ENCODE data around the gene TMEM150B. TPM values are rescaled to one million over a fixed set of nuclear protein-coding genes. Genes with fewer than 3 reads are reported as not detected.

The TMEM150B gene
- total and polyA plus RNA-seq, 9 of the 15 experiments (the other 6 are each of a cell fraction or from before 2014, with no cell fraction given) = 0.47 to 1.3 (median 0.74) TPM; not detected in 2

GRCh38 chr19:55339105-55339888 is 14.2 kb upstream of the TMEM150B start, which contains the start of gene KMT5C (continued):
- peak; percentile 77; the same call in 1 of the 2 replicates for TF ChIP-seq TFAP4 (CRISPR knock-in tag; IDR thresholded peaks at IDR 0.05; ENCODE audit: borderline replicate concordance)
- TF ChIP-seq HNRNPH1 (optimal IDR thresholded peaks at IDR 0.05; ENCODE audit: low read depth, low read length) = no peak
- TF ChIP-seq ILF3 (IDR thresholded peaks at IDR 0.05; ENCODE audit: borderline replicate concordance) = no peak
- 0 out of 2 replicates have a peak, but pooled peaks have one; percentile 26 for TF ChIP-seq CGGBP1 (CRISPR knock-in tag; IDR thresholded peaks at IDR 0.05)
- TF ChIP-seq GTF2B (IDR thresholded peaks at IDR 0.05; ENCODE audit: extremely low read depth, insufficient read length) = no peak
- TF ChIP-seq JUNB (CRISPR knock-in tag; conservative IDR thresholded peaks at IDR 0.05) = no peak
- TF ChIP-seq SMARCA4 (IDR thresholded peaks at IDR 0.05) = no peak
- no peak for TF ChIP-seq DACH1 (IDR thresholded peaks at IDR 0.05; ENCODE audit: partially characterized antibody)
- TF ChIP-seq LARP7 (IDR thresholded peaks at IDR 0.05) = no peak
- no peak for TF ChIP-seq NR1H2 (CRISPR knock-in tag; IDR thresholded peaks at IDR 0.05)
- TF ChIP-seq ZC3H8 (IDR thresholded peaks at IDR 0.05) = no peak
- TF ChIP-seq ZBED1 (IDR thresholded peaks at IDR 0.05) = no peak
- TF ChIP-seq SMARCA5 (IDR thresholded peaks at IDR 0.05) = no peak
- TF ChIP-seq NFIC (IDR thresholded peaks at IDR 0.05) = no peak
- TF ChIP-seq HDAC3 (IDR thresholded peaks at IDR 0.05; ENCODE audit: borderline replicate concordance, partially characterized antibody) = no peak
- TF ChIP-seq ZBTB26 (CRISPR knock-in tag; IDR thresholded peaks at IDR 0.05) = no peak
- no peak for TF ChIP-seq ZNF12 (CRISPR knock-in tag; IDR thresholded peaks at IDR 0.05)

Measured in K562 (cell line).